ENCODE results near the gene PIK3C2A. TPM values are rescaled to one million over a fixed set of nuclear protein-coding genes. Genes with fewer than 3 reads are reported as not detected.

Gene PIK3C2A
- total RNA-seq, 1 donor from 2014 or later = 104 TPM

DNA sequence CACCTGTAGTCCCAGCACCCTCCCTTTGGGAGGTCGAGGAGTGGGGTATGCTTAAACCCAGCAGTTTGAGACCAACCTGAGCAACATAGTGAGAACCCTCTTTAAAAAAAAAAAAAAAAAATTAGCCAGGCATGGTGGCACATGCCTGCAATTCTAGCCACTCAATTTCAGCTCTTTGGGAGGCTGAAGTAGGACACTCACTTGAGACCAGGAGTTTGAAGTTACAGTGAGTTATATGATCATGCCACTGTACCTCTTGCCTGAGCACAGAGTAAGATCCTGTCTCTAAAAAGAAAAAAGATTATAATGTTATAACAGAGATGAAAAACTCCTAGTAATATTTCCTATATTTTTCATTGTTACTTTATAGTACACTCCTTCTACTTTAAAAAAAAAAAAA, 23.9 kb downstream of the PIK3C2A start:
- H3F3A ChIP-seq (ENCODE audit: low read depth) = no peaks in the 10 kb centered on the region
- no peaks in the 10 kb centered on the region for H3K36me3 ChIP-seq
- DNase-seq (ENCODE audit: low spot score) = no peak
- TF ChIP-seq EZH2phosphoT487 (IDR thresholded peaks at IDR 0.05) = no peak
- TF ChIP-seq, protein P1, sequence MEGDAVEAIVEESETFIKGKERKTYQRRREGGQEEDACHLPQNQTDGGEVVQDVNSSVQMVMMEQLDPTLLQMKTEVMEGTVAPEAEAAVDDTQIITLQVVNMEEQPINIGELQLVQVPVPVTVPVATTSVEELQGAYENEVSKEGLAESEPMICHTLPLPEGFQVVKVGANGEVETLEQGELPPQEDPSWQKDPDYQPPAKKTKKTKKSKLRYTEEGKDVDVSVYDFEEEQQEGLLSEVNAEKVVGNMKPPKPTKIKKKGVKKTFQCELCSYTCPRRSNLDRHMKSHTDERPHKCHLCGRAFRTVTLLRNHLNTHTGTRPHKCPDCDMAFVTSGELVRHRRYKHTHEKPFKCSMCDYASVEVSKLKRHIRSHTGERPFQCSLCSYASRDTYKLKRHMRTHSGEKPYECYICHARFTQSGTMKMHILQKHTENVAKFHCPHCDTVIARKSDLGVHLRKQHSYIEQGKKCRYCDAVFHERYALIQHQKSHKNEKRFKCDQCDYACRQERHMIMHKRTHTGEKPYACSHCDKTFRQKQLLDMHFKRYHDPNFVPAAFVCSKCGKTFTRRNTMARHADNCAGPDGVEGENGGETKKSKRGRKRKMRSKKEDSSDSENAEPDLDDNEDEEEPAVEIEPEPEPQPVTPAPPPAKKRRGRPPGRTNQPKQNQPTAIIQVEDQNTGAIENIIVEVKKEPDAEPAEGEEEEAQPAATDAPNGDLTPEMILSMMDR (IDR thresholded peaks at IDR 0.05) = no peak
- no peak for TF ChIP-seq EZH2 (IDR thresholded peaks at IDR 0.05)
- H3K27me3 ChIP-seq = no peaks in the 10 kb centered on the region
- H3K4me3 Mint-ChIP-seq = no peak overlapping the region
- no peaks in the 10 kb centered on the region for H3K4me1 Mint-ChIP-seq
- H3K27ac ChIP-seq = no peak overlapping the region
- H3K79me2 ChIP-seq (ENCODE audit: low read depth) = peaks cover 97% of the 10 kb centered on the region
- H3K9me3 Mint-ChIP-seq = no peaks in the 10 kb centered on the region
- peaks cover 13% of the 10 kb centered on the region for H3K36me3 Mint-ChIP-seq
- no peak overlapping the region for H2AFZ ChIP-seq (replicated peaks)
- peaks cover 4% of the 10 kb centered on the region for H3K27me3 Mint-ChIP-seq (ENCODE audit: insufficient read depth, low read depth)
- H3K4me3 ChIP-seq = no peak overlapping the region
- H3K9me3 ChIP-seq (ENCODE audit: low read depth) = no peaks in the 10 kb centered on the region
- H4K20me1 ChIP-seq (ENCODE audit: low read depth) = peaks cover 40% of the 10 kb centered on the region
- peaks cover 7% of the 10 kb centered on the region for H3K4me1 ChIP-seq
- no peak overlapping the region for H3K4me2 ChIP-seq
- H3K27ac Mint-ChIP-seq = no peak overlapping the region
- no peak overlapping the region for H3K9ac ChIP-seq

DNA sequence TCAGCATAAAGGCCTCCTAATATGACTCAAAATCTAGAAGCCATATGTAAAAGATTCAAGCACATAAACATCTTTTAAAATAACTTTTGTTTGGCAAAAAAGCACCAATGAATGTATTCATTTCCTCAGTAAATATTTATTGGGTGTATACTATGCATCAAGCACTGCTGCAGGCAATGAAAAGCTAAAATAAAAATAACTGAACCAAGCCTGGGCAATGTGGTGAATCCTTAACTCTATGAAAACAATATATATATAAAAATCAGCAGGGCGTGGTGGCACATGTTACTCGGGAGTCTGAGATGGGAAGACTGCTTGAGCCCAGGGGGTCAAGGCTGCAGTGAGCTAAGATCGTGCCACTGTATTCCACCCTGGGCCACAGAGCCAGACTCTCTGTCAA, 27.8 kb downstream of the PIK3C2A start:
- Histone ChIP-seq H3K4me3 (no peak overlapping the region), H3K36me3 (no peaks in the 10 kb centered on the region), H3K27me3 (no peaks in the 10 kb centered on the region), H3K27ac (no peak overlapping the region), H3F3A (ENCODE audit: low read depth) (no peaks in the 10 kb centered on the region), H3K9ac (no peak overlapping the region), H2AFZ (replicated peaks) (no peak overlapping the region), H3K9me3 (ENCODE audit: low read depth) (no peaks in the 10 kb centered on the region), H4K20me1 (ENCODE audit: low read depth) (peaks cover 20% of the 10 kb centered on the region), H3K4me1 (no peaks in the 10 kb centered on the region), H3K4me2 (no peak overlapping the region), H3K79me2 (ENCODE audit: low read depth) (peaks cover 94% of the 10 kb centered on the region)
- H3K36me3 Mint-ChIP-seq = peaks cover 9% of the 10 kb centered on the region
- no peak overlapping the region for H3K4me3 Mint-ChIP-seq
- H3K27me3 Mint-ChIP-seq (ENCODE audit: insufficient read depth, low read depth) = peaks cover 4% of the 10 kb centered on the region
- TF ChIP-seq, protein P1 (IDR thresholded peaks at IDR 0.05) = no peak
- TF ChIP-seq EZH2phosphoT487 (IDR thresholded peaks at IDR 0.05) (no peak), EZH2 (IDR thresholded peaks at IDR 0.05) (no peak)
- H3K9me3 Mint-ChIP-seq = no peaks in the 10 kb centered on the region
- no peak overlapping the region for H3K27ac Mint-ChIP-seq
- no peak for DNase-seq (ENCODE audit: low spot score)
- H3K4me1 Mint-ChIP-seq = no peaks in the 10 kb centered on the region

DNA sequence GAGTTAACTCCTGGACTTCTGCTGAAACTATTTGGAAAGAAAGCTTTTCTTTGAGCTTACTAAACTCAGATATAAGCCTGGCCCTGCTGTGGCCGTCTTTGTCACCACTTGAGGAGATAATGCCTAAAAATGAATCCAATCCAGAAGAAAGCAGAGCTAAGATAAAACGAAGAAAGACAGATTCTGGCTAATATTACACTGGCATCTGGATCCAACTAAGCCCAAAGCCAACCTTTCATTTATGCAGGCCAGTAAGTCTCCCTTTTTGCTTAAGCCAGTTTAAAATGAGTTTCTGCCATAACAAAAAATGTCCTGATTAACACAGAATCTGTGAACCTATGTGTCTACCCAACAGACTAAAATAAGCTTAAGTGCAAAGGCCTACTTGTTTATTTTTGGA, 34.5 kb downstream of the PIK3C2A start:
- no peak overlapping the region for H2AFZ ChIP-seq (replicated peaks)
- Mint-ChIP-seq H3K27ac (no peak overlapping the region), H3K4me1 (no peaks in the 10 kb centered on the region), H3K9me3 (no peaks in the 10 kb centered on the region), H3K36me3 (peaks cover 21% of the 10 kb centered on the region), H3K27me3 (ENCODE audit: insufficient read depth, low read depth) (no peaks in the 10 kb centered on the region), H3K4me3 (no peak overlapping the region)
- no peaks in the 10 kb centered on the region for H3K4me1 ChIP-seq
- H4K20me1 ChIP-seq (ENCODE audit: low read depth) = peaks cover 6% of the 10 kb centered on the region
- H3F3A ChIP-seq (ENCODE audit: low read depth) = no peaks in the 10 kb centered on the region
- DNase-seq (ENCODE audit: low spot score) = no peak
- H3K27ac ChIP-seq = peak overlapping the region; percentile 5
- no peak overlapping the region for H3K4me2 ChIP-seq
- no peak overlapping the region for H3K4me3 ChIP-seq
- no peaks in the 10 kb centered on the region for H3K27me3 ChIP-seq
- no peaks in the 10 kb centered on the region for H3K36me3 ChIP-seq
- TF ChIP-seq, protein P1 (IDR thresholded peaks at IDR 0.05) = no peak
- TF ChIP-seq EZH2phosphoT487 (IDR thresholded peaks at IDR 0.05) = no peak
- no peak for TF ChIP-seq EZH2 (IDR thresholded peaks at IDR 0.05)
- H3K9ac ChIP-seq = no peak overlapping the region
- H3K79me2 ChIP-seq (ENCODE audit: low read depth) = peaks cover 95% of the 10 kb centered on the region
- H3K9me3 ChIP-seq (ENCODE audit: low read depth) = no peaks in the 10 kb centered on the region

Measured in neural progenitor cell (in vitro differentiated cells).